Kidney (tissue), 14 donors: ENCODE results near the gene OPRD1. TPM values are rescaled to one million over a fixed set of nuclear protein-coding genes. Genes with fewer than 3 reads are reported as not detected.
"Not testable (repeated sequence)": the region's sequence is repeated elsewhere in the genome, so short reads cannot be mapped to it uniquely, and the experiment has no call there.

Source experiments
- DNase-seq, 5 donors: peaks; one replicate each; pipeline ENCODE4 v3.0.0-alpha.2; 2013 to 2020
- FAIRE-seq: peaks from 2 replicates; lab custom pipeline; 2012; peaks lifted over from hg19 to GRCh38; lab: Jason Lieb, UNC
- H3K27ac ChIP-seq, 2 donors: one replicate each; pipeline ENCODE4 v1.7.0; 2013; ENCODE audit warnings: low read depth in 2 of 2, low read length in 2 of 2, inconsistent platforms in 1 of 2
- H3K27me3 ChIP-seq: one replicate; pipeline ENCODE4 v1.7.1; 2013; ENCODE audit warnings: low read length, inconsistent platforms; ENCODE audit not compliant: control insufficient read depth, insufficient read depth
- H3K36me3 ChIP-seq, 3 donors: one replicate each; pipeline versions ENCODE4 v1.7.0 to v1.7.1; 2013; ENCODE audit warnings: low read length in 3 of 3, control low read depth in 1 of 3, inconsistent platforms in 1 of 3; ENCODE audit not compliant: insufficient read depth in 3 of 3, control insufficient read depth in 2 of 3
- H3K4me1 ChIP-seq, 3 donors: one replicate each; pipeline versions ENCODE4 v1.7.0 to v1.7.1; 2013; ENCODE audit warnings: low read length in 3 of 3, inconsistent platforms in 1 of 3, low read depth in 1 of 3; ENCODE audit not compliant: control insufficient read depth in 2 of 3, insufficient read depth in 2 of 3
- H3K4me3 ChIP-seq, 3 donors: one replicate each; pipeline versions ENCODE4 v1.7.0 to v1.8.1; 2013; ENCODE audit warnings: low read length in 3 of 3, control low read depth in 1 of 3, inconsistent platforms in 1 of 3
- H3K9ac ChIP-seq, 3 donors: one replicate each; pipeline versions ENCODE4 v1.7.0 to v1.7.1; 2013; ENCODE audit warnings: low read length in 3 of 3, control low read depth in 1 of 3, inconsistent platforms in 1 of 3
- H3K9me3 ChIP-seq, 3 donors: one replicate each; pipeline versions ENCODE4 v1.7.0 to v1.7.1; 2013; ENCODE audit warnings: low read length in 3 of 3, control low read depth in 1 of 3, inconsistent platforms in 1 of 3; ENCODE audit not compliant: control insufficient read depth in 2 of 3, insufficient read depth in 1 of 3
- CTCF ChIP-seq: IDR thresholded peaks from 3 replicates; pipeline ENCODE4 v1.5.1; 2012; ENCODE audit warnings: mild to moderate bottlenecking, moderate library complexity, borderline replicate concordance; ENCODE audit not compliant: insufficient read depth; ENCODE audit errors: extremely low read depth
- intact Hi-C: fragments of 100-400 bp; cut with DNase I; formaldehyde crosslinking; loops from one replicate; pipeline ENCODE4 v1.11.1; 2022
- polyA plus RNA-seq: library from polyadenylated mRNA; stranded (reverse); fragments of 350-450 nt; fragmentation: Illumina TruSeq; extraction: RNeasy Lipid Tissue Mini Kit (QIAGEN cat#74804); gene quantifications from one replicate; pipeline ENCODE4 v1.2.3, GENCODE V29; 2014; ENCODE audit warnings: low read depth, low replicate concordance; ENCODE audit not compliant: insufficient read depth
- total RNA-seq: library from RNA; stranded (reverse); fragmentation: NEBNext Ultra II Directional; extraction: Animal tissue kit (Norgen Biotek cat#: 25700); gene quantifications from one replicate; pipeline ENCODE4 v1.2.1, GENCODE V29; 2021
- donor health status: control.
- donor health status: control.
- donor health status: control.
- donor health status: control.
- donor health status: control.
- donor health status: DM: yes; HTN: yes; CAD: no.
- donor health status: Normal renal cell carcinoma (clear cell type).

OPRD1 gene
- total and polyA plus RNA-seq, 2 donors from 2014 or later = not detected

- no peaks in the 10 kb centered on the region for H3K9me3 ChIP-seq
- intact Hi-C loops = no loop called here
- no peak overlapping the region for H3K4me3 ChIP-seq
- no peak overlapping the region for H3K27ac ChIP-seq
- no peak overlapping the region for H3K9ac ChIP-seq
- no peaks in the 10 kb centered on the region for H3K36me3 ChIP-seq
- no peak for DNase-seq
- FAIRE-seq = no peak
- no peak for TF ChIP-seq CTCF
- H3K27me3 ChIP-seq = no peaks in the 10 kb centered on the region
- H3K4me1 ChIP-seq = no peaks in the 10 kb centered on the region
Observed at GRCh38 chr1:28853093-28853742, 41.2 kb downstream of the OPRD1 start.

GRCh38 chr1:28854406-28854805 is 42.4 kb downstream of the OPRD1 start:
- FAIRE-seq, H3K36me3 ChIP-seq, DNase-seq, H3K9me3 ChIP-seq, H3K9ac ChIP-seq, H3K27me3 ChIP-seq, H3K4me1 ChIP-seq, H3K27ac ChIP-seq, intact Hi-C loops, H3K4me3 ChIP-seq: not testable (repeated sequence)

- DNase-seq (no peak), FAIRE-seq (no peak)
- no peak for TF ChIP-seq CTCF
- H3K27me3 ChIP-seq = no peaks in the 10 kb centered on the region
- H3K9ac ChIP-seq = no peak overlapping the region
- no peak overlapping the region for H3K4me3 ChIP-seq
- no peaks in the 10 kb centered on the region for H3K36me3 ChIP-seq
- no peak overlapping the region for H3K27ac ChIP-seq
- no peaks in the 10 kb centered on the region for H3K4me1 ChIP-seq
- no peaks in the 10 kb centered on the region for H3K9me3 ChIP-seq
- intact Hi-C loops = no loop called here
Observed at GRCh38 chr1:28855046-28855445, 43.1 kb downstream of the OPRD1 start.

GRCh38 chr1:28855469-28855951 is 43.5 kb downstream of the OPRD1 start:
- TF ChIP-seq CTCF = no peak
- H3K27me3 ChIP-seq = no peaks in the 10 kb centered on the region
- FAIRE-seq = no peak
- H3K36me3 ChIP-seq = no peaks in the 10 kb centered on the region
- H3K4me3 ChIP-seq = no peak overlapping the region
- intact Hi-C loops = no loop called here
- H3K9me3 ChIP-seq = no peaks in the 10 kb centered on the region
- H3K27ac ChIP-seq = no peak overlapping the region
- no peak overlapping the region for H3K9ac ChIP-seq
- DNase-seq = peak in 1 of 5 donors; percentile 46
- H3K4me1 ChIP-seq = no peaks in the 10 kb centered on the region
